CD4-positive, alpha-beta T cell treated with Interleukin-4 for 1 hour (primary cell): ENCODE data around the gene KIR3DL1.
"Not testable (repeated sequence)": the region's sequence is repeated elsewhere in the genome, so short reads cannot be mapped to it uniquely, and the experiment has no call there.

Source experiments
- DNase-seq, 2 donors: peaks; one replicate each; pipeline ENCODE4 v3.0.0-alpha.2; 2020 to 2022

Gene KIR3DL1

GRCh38 chr19:54817670-54818536 is 1.6 kb downstream of the KIR3DL1 start:
- no peak for DNase-seq

GRCh38 chr19:54824416-54824815 is 8.1 kb downstream of the KIR3DL1 start:
- DNase-seq: not testable (repeated sequence)

DNA sequence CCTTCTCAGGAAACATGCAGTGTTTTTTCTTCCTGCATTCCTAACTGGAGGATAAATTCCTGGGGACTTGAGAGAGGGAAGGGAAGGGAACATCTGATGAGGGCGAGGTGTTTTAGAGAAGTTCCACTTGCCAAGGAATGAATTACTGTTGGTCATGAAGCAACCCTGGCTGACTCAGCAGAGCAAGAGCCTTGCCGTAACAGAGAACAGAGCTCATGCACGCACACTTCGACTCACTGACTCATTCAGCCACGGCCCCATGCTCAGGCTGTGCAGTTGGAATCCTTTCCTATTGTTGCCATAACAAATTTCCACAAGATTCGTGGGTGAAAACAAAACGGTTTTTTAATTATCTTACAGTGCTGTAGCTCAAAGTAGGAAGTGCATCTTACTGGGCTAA is 9.1 kb downstream of the KIR3DL1 start:
- DNase-seq: peak in 1 of 2 donors; percentile 72

DNA sequence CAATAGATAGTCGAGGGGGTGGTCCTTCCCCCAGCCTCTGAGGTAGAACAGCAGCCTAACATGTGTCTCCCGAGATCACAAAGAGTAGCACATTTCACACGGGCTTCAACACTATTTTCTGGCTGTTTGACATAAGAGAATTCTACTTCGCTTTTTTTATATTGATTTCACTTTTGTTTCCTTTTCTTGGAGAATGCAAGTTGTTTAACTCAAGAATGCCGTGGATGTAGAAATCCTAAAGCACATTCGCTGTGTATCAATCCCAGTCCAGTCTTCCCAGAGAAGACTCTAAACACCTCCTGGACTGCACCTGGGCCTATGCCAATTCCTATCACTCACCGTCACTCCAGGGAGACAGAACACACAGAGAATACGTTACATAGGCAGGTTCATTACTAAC is 11.8 kb downstream of the KIR3DL1 start:
- DNase-seq: not testable (repeated sequence)

- not testable (repeated sequence) for DNase-seq
These were observed 16.2 kb downstream of the KIR3DL1 start, which contains the start of gene KIR2DS4 for GRCh38 chr19:54832496-54832895. KIR2DS4 (plus strand) TSS chr19:54832676.

GRCh38 chr19:54835126-54835525 is 18.9 kb downstream of the KIR3DL1 start:
- DNase-seq: not testable (repeated sequence)

GRCh38 chr19:54837522-54837921 is 21.3 kb downstream of the KIR3DL1 start:
- DNase-seq: not testable (repeated sequence)

DNA sequence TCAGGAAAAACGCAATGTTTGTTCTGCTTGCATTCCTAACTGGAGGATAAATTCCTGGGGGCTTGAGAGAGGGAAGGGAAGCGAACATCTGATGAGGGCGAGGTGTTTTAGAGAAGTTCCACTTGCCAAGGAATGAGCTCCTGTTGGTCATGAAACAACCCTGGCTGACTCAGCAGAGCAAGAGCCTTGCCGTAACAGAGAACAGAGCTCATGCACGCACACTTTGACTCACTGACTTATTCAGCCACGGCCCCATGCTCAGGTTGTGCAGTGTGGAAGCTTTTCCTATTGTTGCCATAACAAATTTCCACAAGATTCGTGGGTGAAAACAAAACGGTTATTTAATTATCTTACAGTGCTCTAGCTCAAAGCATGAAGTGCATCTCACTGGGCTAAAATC is 26.9 kb downstream of the KIR3DL1 start:
- not testable (repeated sequence) for DNase-seq

- peak in 1 of 2 donors; percentile 33 for DNase-seq
These were observed 33.9 kb downstream of the KIR3DL1 start, which contains the start of gene KIR3DL2 for GRCh38 chr19:54850061-54850640. KIR3DL2 (plus strand) TSS chr19:54850443; CDS start chr19:54850476, 33 bp downstream.

DNA sequence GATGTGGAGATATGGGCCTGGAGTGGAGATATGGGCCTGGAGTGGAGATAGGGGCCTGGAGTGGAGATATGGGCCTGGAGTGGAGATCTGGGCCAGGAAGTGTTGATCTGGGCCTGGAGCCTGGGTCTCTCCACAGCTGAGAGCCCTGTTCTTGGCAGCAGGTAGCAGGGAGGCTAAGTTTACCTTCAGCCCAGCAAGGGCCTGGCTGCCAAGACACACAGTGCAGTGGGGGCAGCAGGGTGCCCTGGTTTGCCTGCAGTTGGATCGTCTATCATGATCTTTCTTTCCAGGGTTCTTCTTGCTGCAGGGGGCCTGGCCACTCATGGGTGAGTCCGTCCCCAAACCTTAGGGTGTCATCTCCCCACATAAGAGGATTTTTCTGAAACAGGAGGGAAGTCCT is 34.7 kb downstream of the KIR3DL1 start:
- DNase-seq: no peak

DNA sequence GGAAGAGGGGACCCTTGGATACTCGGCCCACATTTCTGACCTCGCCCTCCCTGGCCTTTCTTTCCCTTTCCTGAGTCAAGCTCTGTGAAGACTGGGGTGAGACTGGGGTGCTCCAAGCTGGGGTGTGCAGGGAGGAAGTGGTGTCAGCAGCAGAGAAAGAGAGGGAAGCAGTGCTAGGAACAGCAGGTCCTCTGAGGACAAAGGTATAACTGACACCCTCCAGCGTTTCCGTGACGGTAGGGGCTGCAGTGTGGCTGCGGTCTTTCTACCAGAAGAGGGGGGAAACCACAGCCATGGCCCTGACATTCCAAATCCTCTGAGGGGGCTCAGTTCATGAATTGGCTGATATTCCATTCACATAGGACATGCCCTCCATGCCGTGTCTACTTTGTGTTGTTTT is 35.1 kb downstream of the KIR3DL1 start:
- DNase-seq: no peak

DNA sequence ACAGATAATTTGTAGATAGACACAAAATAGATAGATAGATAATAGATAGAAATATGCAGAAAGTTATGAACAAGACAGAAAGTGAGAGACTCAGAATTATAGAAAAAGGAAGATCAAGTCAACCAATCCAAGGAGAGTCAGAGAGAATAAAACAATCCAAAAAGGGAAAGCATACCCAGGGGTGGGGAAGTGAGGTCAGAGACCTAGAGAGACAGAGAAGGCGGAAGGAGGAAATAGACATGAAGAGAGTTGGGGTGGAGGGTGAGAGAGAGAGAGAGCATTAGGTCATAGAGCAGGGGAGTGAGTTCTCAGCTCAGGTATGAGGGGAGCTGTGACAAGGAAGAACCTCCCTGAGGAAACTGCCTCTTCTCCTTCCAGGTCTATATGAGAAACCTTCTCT is 39.0 kb downstream of the KIR3DL1 start:
- DNase-seq: not testable (repeated sequence)

DNA sequence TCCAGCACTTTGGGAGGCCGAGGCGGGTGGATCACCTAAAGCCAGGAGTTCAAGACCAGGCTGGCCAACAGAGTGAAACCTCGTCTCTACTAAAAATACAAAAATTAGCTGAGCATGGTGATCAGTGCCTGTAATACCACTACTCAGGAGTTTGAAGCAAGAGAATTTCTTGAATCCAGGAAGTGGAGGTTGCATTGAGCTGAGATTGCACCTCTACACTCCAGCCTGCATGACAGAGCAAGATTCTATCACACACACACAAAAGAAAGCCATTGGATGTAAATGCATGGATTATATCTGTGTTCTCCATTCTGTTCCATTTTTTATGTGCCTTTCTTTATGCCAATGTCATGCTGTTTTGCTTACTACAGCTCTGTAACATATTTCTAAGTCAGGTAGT is 42.2 kb downstream of the KIR3DL1 start:
- not testable (repeated sequence) for DNase-seq

DNA sequence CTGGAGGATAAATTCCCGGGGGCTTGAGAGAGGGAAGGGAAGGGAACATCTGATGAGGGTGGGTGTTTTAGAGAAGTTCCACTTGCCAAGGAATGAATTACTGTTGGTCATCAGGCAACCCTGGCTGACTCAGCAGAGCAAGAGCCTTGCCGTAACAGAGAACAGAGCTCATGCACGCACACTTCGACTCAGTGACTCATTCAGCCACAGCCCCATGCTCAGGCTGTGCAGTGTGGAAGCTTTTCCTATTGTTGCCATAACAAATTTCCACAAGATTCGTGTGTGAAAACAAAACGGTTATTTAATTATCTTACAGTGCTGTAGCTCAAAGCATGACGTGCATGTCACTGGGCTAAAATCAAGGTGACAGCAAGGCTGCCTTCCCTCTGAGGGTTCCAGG is 43.2 kb downstream of the KIR3DL1 start:
- peak in 1 of 2 donors; percentile 64 for DNase-seq

- DNase-seq: not testable (repeated sequence)
These were observed 47.2 kb downstream of the KIR3DL1 start for GRCh38 chr19:54863459-54863858.

GRCh38 chr19:54871696-54872095 is 55.4 kb downstream of the KIR3DL1 start:
- no peak for DNase-seq

DNA sequence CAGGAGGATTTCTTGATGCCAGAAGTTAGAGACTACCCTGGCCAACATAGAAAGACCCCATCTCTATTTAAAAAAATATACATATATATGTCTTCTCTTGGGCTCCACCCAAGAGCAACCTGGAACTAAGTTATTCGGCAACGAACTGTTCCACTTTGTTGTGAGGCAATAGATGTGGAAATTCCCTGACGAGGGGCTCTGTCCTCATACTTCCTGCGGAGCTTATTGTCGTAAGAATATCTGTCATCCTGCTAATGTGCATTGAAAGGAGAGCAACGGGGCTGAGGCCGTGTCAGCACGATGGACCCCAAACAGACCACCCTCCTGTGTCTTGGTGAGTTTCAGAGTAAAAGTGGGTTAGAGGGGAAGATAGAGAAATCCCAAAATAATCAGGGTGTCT is 57.7 kb downstream of the KIR3DL1 start, which contains the start of gene FCAR:
TSS of gene FCAR (plus strand) at position 246 of the 400 bp plus-strand sequence. CDS start at position 301, 55 bp downstream.
- peak in 1 of 2 donors; percentile 72 for DNase-seq

GRCh38 chr19:54875506-54875905 is 59.2 kb downstream of the KIR3DL1 start:
- DNase-seq: peak in 1 of 2 donors; percentile 4

DNA sequence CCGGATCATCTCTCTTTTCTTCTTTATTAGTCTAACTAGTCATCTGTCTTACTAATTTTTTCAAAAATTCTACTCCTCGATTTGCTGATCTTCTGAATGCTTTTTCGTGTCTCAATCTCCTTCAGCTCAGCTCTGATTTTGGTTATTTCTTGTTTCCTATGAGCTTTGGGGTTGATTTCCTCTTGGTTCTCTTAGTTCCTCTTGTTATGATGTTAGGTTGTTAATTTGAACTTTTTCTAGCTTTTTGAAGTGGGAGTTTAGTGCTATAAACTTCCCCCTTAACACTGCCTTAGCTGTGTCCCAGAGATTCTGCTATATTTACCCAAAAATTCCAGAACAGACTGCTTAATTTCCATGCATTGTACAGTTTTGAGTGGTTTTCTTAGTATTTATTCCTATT is 61.2 kb downstream of the KIR3DL1 start:
- DNase-seq: no peak
